HUES48 (cell line): ENCODE results near the gene KAT6B.

ENCODE experiments used
- H3K27ac ChIP-seq: one replicate; pipeline ENCODE4 v1.7.0; 2013; ENCODE audit warnings: low read depth, low read length, inconsistent platforms
- H3K27me3 ChIP-seq: 2 replicates; pipeline ENCODE4 v1.6.1; 2013; ENCODE audit warnings: mild to moderate bottlenecking, low read length; ENCODE audit not compliant: control insufficient read depth, insufficient read depth
- H3K36me3 ChIP-seq: 2 replicates; pipeline ENCODE4 v1.6.1; 2013; ENCODE audit warnings: low read length; ENCODE audit not compliant: control insufficient read depth, insufficient read depth
- H3K4me1 ChIP-seq: 2 replicates; pipeline ENCODE4 v1.6.1; 2013; ENCODE audit warnings: mild to moderate bottlenecking, low read length; ENCODE audit not compliant: control insufficient read depth, insufficient read depth
- H3K4me3 ChIP-seq: 2 replicates; pipeline ENCODE4 v1.5.1; 2013; ENCODE audit warnings: mild to moderate bottlenecking, low read depth, low read length
- H3K9ac ChIP-seq: 2 replicates; pipeline ENCODE4 v1.6.1; 2013; ENCODE audit warnings: mild to moderate bottlenecking, low read depth, low read length, moderate library complexity
- H3K9me3 ChIP-seq: 2 replicates; pipeline ENCODE4 v1.6.1; 2013; ENCODE audit warnings: low read length; ENCODE audit not compliant: control insufficient read depth, insufficient read depth

Gene KAT6B

GRCh38 chr10:74837743-74838142 lies 11.3 kb downstream of the KAT6B start:
- Histone ChIP-seq H3K27ac (no peak overlapping the region), H3K9me3 (no peaks in the 10 kb centered on the region), H3K4me3 (no peak overlapping the region), H3K27me3 (no peaks in the 10 kb centered on the region), H3K9ac (no peak overlapping the region), H3K36me3 (peaks cover 5% of the 10 kb centered on the region; the same call in 1 of the 2 replicates), H3K4me1 (peaks cover 6% of the 10 kb centered on the region; the same call in 1 of the 2 replicates)

GRCh38 chr10:74839708-74840107 lies 13.3 kb downstream of the KAT6B start:
- Histone ChIP-seq H3K4me3 (no peak overlapping the region), H3K9ac (no peak overlapping the region), H3K36me3 (peaks cover 18% of the 10 kb centered on the region; the same call in 1 of the 2 replicates), H3K4me1 (no peaks in the 10 kb centered on the region; the same call in 1 of the 2 replicates), H3K27ac (no peak overlapping the region), H3K9me3 (no peaks in the 10 kb centered on the region), H3K27me3 (no peaks in the 10 kb centered on the region)

- H3K9ac ChIP-seq: no peak overlapping the region
- peaks cover 18% of the 10 kb centered on the region; the same call in 1 of the 2 replicates for H3K36me3 ChIP-seq
Measured at GRCh38 chr10:74841265-74841973, 15.0 kb downstream of the KAT6B start.

GRCh38 chr10:74842301-74842954 lies 16.0 kb downstream of the KAT6B start:
- H3K9ac ChIP-seq: no peak overlapping the region
- H3K27me3 ChIP-seq: no peaks in the 10 kb centered on the region
- H3K4me3 ChIP-seq: no peak overlapping the region
- no peaks in the 10 kb centered on the region for H3K4me1 ChIP-seq
- H3K27ac ChIP-seq: no peak overlapping the region
- no peaks in the 10 kb centered on the region for H3K9me3 ChIP-seq
- H3K36me3 ChIP-seq: peaks cover 18% of the 10 kb centered on the region; the same call in 1 of the 2 replicates

More at GRCh38 chr10:74841265-74841973, 15.0 kb downstream of the KAT6B start:
- Histone ChIP-seq H3K4me1 (no peaks in the 10 kb centered on the region; the same call in 1 of the 2 replicates), H3K9me3 (no peaks in the 10 kb centered on the region), H3K27me3 (no peaks in the 10 kb centered on the region), H3K4me3 (no peak overlapping the region), H3K27ac (no peak overlapping the region)

GRCh38 chr10:74846958-74847357 lies 20.6 kb downstream of the KAT6B start:
- peaks cover 18% of the 10 kb centered on the region; the same call in 1 of the 2 replicates for H3K36me3 ChIP-seq
- peaks cover 5% of the 10 kb centered on the region; the same call in 1 of the 2 replicates for H3K4me1 ChIP-seq
- no peak overlapping the region for H3K9ac ChIP-seq
- H3K27ac ChIP-seq: no peak overlapping the region
- H3K27me3 ChIP-seq: no peaks in the 10 kb centered on the region
- H3K9me3 ChIP-seq: no peaks in the 10 kb centered on the region
- H3K4me3 ChIP-seq: no peak overlapping the region

GRCh38 chr10:74851831-74852230 lies 25.4 kb downstream of the KAT6B start:
- H3K27ac ChIP-seq: no peak overlapping the region
- H3K4me1 ChIP-seq: peaks cover 22% of the 10 kb centered on the region; the same call in 1 of the 2 replicates
- no peak overlapping the region for H3K9ac ChIP-seq
- H3K4me3 ChIP-seq: no peak overlapping the region
- no peaks in the 10 kb centered on the region for H3K9me3 ChIP-seq
- no peaks in the 10 kb centered on the region for H3K36me3 ChIP-seq
- H3K27me3 ChIP-seq: no peaks in the 10 kb centered on the region

GRCh38 chr10:74852381-74852780 lies 26.0 kb downstream of the KAT6B start:
- Histone ChIP-seq H3K36me3 (no peaks in the 10 kb centered on the region), H3K27me3 (no peaks in the 10 kb centered on the region), H3K27ac (no peak overlapping the region), H3K9ac (no peak overlapping the region), H3K9me3 (no peaks in the 10 kb centered on the region), H3K4me3 (no peak overlapping the region), H3K4me1 (peaks cover 22% of the 10 kb centered on the region; the same call in 1 of the 2 replicates)

GRCh38 chr10:74854610-74855009 lies 28.2 kb downstream of the KAT6B start:
- Histone ChIP-seq H3K4me3 (no peak overlapping the region), H3K36me3 (no peaks in the 10 kb centered on the region)

GRCh38 chr10:74855027-74855426 lies 28.6 kb downstream of the KAT6B start:
- Histone ChIP-seq H3K4me1 (peaks cover 22% of the 10 kb centered on the region; the same call in 1 of the 2 replicates), H3K4me3 (no peak overlapping the region), H3K9me3 (no peaks in the 10 kb centered on the region), H3K27me3 (no peaks in the 10 kb centered on the region), H3K36me3 (no peaks in the 10 kb centered on the region), H3K9ac (no peak overlapping the region), H3K27ac (peak overlapping the region; percentile 45)

More at GRCh38 chr10:74854610-74855009, 28.2 kb downstream of the KAT6B start:
- no peak overlapping the region for H3K9ac ChIP-seq
- no peaks in the 10 kb centered on the region for H3K27me3 ChIP-seq
- peak overlapping the region; percentile 45 for H3K27ac ChIP-seq
- H3K4me1 ChIP-seq: peaks cover 22% of the 10 kb centered on the region; the same call in 1 of the 2 replicates
- H3K9me3 ChIP-seq: no peaks in the 10 kb centered on the region

GRCh38 chr10:74855439-74855838 lies 29.0 kb downstream of the KAT6B start:
- Histone ChIP-seq H3K9ac (no peak overlapping the region), H3K9me3 (no peaks in the 10 kb centered on the region), H3K27me3 (no peaks in the 10 kb centered on the region), H3K27ac (no peak overlapping the region), H3K4me1 (peaks cover 22% of the 10 kb centered on the region; the same call in 1 of the 2 replicates), H3K36me3 (no peaks in the 10 kb centered on the region), H3K4me3 (no peak overlapping the region)

GRCh38 chr10:74856940-74857339 lies 30.5 kb downstream of the KAT6B start:
- Histone ChIP-seq H3K9me3 (no peaks in the 10 kb centered on the region), H3K4me3 (no peak overlapping the region)

More at GRCh38 chr10:74856940-74857339, 30.5 kb downstream of the KAT6B start:
- H3K27me3 ChIP-seq: no peaks in the 10 kb centered on the region
- no peak overlapping the region for H3K9ac ChIP-seq
- H3K27ac ChIP-seq: no peak overlapping the region
- H3K36me3 ChIP-seq: no peaks in the 10 kb centered on the region
- peaks cover 22% of the 10 kb centered on the region; the same call in 1 of the 2 replicates for H3K4me1 ChIP-seq
